ENCODE measurements around the gene POLN. TPM values are rescaled to one million over a fixed set of nuclear protein-coding genes. Genes with fewer than 3 reads are reported as not detected.
A peak's percentile ranks its signal among the peaks of the same experiment; 100 is the strongest.

The POLN gene
- total RNA-seq, 1 donor from 2014 or later = 2.2 TPM

GRCh38 chr4:2252530-2253091 is 10.7 kb upstream of the POLN start:
- ATAC-seq (no peak), DNase-seq (ENCODE audit: low spot score) (no peak)

DNA sequence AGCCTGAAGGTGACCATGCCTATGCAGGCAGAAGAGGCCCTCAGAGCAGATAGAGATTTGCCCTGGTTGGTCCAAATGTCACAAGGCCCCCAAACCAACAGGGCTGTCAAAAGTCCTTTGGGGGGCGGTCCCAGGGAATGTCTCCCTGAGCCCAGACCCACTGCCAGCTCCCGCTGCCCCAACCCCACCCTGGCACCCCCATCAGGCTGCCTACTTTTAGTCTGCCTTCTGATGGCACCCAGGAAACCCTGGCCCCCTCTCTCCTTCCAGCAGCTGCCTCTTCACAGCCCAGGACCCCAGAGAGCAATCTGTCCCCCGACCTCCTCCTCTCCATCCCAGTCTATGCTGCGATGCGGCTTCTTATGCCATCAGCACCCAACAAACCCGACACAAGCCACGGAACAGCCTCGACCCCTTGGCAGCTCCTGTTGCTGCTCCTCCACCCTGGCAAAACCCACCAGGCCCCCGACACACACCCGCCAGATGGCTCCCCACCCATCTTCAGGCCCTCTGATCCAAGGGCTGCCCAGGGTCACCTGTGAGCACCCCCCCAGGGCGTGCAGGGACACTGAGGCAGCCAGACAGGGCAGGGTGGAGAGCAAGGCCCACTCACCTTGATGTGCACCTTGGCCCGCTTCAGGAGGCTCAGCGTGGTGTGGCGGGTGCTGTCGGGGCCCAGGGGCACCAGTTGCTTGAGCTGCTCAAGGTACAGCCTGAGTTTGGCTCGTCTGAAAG is 10.0 kb upstream of the POLN start:
- no peak for ATAC-seq
- DNase-seq (ENCODE audit: low spot score) = no peak

- ATAC-seq (no peak), DNase-seq (ENCODE audit: low spot score) (no peak)
These were observed 9.3 kb upstream of the POLN start for GRCh38 chr4:2251073-2251794.

- ATAC-seq (no peak), DNase-seq (ENCODE audit: low spot score) (no peak)
These were observed 8.6 kb upstream of the POLN start for GRCh38 chr4:2250357-2251072.

DNA sequence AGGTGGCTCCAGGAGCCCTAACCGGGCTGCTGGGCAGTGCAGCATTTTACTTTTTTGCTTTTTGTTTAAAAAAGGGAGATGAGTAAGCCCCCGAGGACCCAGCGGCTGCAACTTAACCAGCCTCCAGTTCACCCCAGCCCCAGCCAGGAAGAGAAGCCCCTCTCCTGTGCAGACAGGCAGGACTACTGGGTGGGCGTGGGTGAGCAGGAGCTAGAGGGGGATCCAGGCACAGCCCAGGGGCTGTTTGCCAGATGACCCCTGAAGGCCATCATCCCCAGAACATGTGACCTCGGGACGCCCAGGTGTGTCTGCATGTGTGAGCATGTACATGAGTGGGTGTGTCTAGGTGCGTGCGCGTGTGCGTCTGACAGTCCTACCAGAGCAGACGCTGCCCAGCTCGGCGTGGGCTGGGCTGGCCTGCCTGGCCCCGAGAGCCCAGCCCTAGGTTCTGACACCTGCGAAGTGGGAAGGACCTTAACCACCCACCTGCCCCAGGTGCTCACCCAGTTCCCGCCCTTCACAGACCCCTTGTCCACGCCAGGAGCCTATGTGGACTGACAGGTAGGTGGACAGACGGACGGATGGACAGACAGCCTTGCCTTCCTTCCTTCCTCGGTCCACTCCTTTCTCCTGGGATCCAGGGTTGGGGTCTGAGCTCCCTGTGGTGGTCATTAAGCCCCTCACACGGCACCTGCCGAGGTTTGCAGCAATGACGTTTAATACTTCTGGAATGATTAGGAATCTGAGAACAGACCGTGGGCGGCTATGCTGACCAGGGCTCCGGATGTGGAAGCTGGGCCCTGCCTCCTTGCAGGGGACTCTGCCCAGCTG is 7.8 kb upstream of the POLN start:
- ATAC-seq (no peak), DNase-seq (ENCODE audit: low spot score) (no peak)

DNA sequence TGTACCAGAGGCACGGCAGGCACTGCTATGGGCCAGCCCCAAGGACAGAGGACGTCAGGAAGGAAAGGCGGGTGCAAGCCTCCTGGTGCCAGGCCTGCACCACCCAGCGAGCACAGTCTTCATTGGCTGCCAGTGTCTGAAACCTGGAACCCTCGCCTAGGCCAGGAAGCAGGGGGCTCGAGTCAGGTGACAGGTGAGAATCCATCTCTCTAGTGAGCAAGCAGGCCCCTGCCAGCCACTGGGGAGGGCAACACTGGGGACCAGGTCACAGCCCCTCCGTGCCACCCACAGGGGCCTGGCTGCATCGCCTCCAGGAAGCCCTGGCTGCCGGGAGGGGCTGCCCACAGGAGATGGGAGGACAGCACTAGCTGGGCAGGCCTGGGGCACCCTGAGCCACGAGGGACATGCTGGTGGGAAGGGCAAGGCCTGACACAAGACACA is 6.9 kb upstream of the POLN start:
- no peak for DNase-seq (ENCODE audit: low spot score)

DNA sequence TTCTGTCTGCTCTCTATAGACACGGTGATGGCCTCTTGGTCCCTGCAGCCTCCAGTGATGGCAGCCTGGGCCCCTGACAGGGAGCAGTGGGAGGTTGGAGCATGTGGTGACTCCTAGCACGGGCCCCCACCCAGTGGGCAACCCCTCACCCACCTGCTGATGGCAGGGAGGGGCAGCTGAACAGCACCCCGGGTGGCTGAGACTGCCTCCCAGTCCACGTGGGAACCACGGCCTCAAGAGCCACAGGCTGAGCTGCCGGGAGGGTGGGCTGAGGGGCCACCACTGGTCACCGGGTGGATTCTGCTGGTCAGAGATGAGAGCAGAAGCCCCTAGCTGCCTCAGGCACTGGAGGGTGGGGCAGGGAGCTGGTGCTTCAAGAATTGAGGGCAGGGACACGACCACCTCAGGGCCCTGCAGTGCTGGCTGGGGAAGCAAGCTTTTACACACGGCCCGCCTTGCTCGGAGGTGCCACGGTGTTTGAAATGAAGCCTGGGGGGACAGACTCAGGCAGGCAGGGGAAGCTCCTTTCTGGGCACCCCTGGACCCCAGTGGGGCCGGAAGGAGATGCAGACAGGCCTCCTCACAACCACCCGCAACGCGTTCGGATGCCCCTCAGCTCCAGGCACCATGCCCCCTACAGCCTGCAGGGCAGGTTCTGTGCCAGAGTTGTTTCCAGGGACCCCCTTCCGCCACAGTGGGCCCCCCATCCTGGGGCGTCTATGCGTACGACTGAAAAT is 6.3 kb upstream of the POLN start:
- no peak for ATAC-seq
- DNase-seq (ENCODE audit: low spot score) = no peak

More for the DNA sequence above, 6.9 kb upstream of the POLN start:
- no peak for ATAC-seq

- DNase-seq (ENCODE audit: low spot score) (no peak), ATAC-seq (no peak)
These were observed 5.5 kb upstream of the POLN start for GRCh38 chr4:2247128-2248043.

GRCh38 chr4:2246384-2247127 is 4.6 kb upstream of the POLN start:
- ATAC-seq (no peak), DNase-seq (ENCODE audit: low spot score) (no peak)

- DNase-seq (ENCODE audit: low spot score) = no peak
- no peak for ATAC-seq
These were observed 3.9 kb upstream of the POLN start for GRCh38 chr4:2245787-2246275.

GRCh38 chr4:2245057-2245786 is 3.3 kb upstream of the POLN start:
- ATAC-seq (no peak), DNase-seq (ENCODE audit: low spot score) (no peak)

DNA sequence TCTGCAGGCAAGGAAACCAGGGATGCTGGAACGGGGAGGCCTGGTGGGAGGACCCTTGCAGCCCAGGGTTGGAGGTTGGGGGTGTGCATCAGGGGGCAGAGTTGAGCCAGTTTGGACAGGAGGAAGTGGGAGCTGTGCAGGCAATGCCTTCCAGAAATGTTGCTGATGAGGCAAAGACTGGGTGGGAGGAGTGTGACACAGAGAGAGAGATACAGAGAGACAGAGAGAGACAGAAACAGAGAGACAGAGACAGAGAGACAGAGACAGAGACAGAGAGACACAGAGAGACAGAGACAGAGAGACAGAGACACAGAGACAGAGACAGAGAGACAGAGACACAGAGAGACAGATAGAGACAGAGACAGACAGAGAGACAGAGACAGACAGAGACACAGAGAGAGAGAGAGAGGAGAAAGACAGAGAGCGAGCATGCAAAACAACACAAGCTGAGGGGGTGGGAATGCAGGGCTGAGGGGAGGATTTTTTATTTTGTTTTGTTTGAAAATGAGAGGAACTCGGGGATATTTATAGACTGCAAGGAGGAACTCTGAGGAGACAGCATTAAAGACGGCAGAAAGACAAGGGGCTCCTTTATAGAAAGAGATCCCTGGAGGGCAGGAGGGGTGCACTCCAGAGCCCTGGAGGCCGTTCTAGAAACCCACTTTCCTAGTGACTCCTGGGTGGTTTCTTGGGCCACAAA is 1.9 kb upstream of the POLN start:
- peak; percentile 5 for ATAC-seq
- DNase-seq (ENCODE audit: low spot score) = no peak

GRCh38 chr4:2241003-2241402 is 918 bp downstream of the POLN start:
- no peak for DNase-seq (ENCODE audit: low spot score)
- ATAC-seq = no peak

- DNase-seq (ENCODE audit: low spot score) (no peak), ATAC-seq (no peak)
These were observed 4.8 kb downstream of the POLN start for GRCh38 chr4:2236944-2237666.

GRCh38 chr4:2231082-2231481 is 10.8 kb downstream of the POLN start:
- ATAC-seq = no peak
- no peak for DNase-seq (ENCODE audit: low spot score)

DNA sequence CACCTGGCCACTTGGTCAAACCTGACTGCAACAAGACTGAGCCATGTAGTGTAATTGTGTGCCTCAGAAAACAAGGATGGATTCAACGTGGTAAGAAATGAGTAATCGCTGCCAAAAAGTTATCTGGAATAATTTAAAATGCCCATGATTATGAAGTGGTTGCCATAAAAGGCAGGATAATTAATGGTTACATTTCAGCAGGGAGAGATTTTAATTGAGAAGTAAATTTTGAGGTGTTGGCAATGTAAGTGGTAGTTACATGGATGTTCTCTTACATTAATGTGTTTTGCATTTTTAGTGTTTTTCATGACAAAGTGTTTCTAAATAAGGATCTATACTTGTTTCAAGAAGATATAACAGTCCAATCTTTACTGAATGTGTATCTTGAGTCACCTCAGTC is 15.7 kb downstream of the POLN start:
- ATAC-seq (no peak), DNase-seq (ENCODE audit: low spot score) (no peak)
